K562 (cell line): Measurements from ENCODE around the gene NF1. TPM values are rescaled to one million over a fixed set of nuclear protein-coding genes. Genes with fewer than 3 reads are reported as not detected.

Experiments
- ATAC-seq: fragments of 200-7000 bp; cut with Tn5 transposase; 3 replicates; pipeline ENCODE4 v1.9.1; 2020; ENCODE audit warnings: moderate library complexity
- BruUV-seq: library from RNA; stranded (reverse); fragments of 400-500 nt; replicated peaks from 2 replicates; lab custom pipeline; 2021; lab: Mats Ljungman, UMichigan
- CTCF ChIA-PET: fragments of 300-600 bp; formaldehyde crosslinking; extraction: SDS; loops from one replicate; lab custom pipeline; 2021; ENCODE audit warnings: low intra/inter-chr PET ratio; lab: Yijun Ruan, JAX
- POLR2A ChIA-PET: fragments of 300-600, 350-650 bp; sonication (Branson Sonifier 250); formaldehyde crosslinking; extraction: SDS; loops from one replicate; lab custom pipeline; 2021; ENCODE audit warnings: antibody characterized with exemption, inconsistent platforms; lab: Yijun Ruan, JAX
- DNase-seq, 4 experiments: peaks; one replicate each; pipeline versions ENCODE4 v3.0.0 to v3.0.0-alpha.2; 2011 to 2018; ENCODE audit warnings: low spot score in 3 of 4, mixed read lengths in 3 of 4; ENCODE audit errors: extremely low read depth in 1 of 4
- FAIRE-seq: peaks from 2 replicates; lab custom pipeline; 2011; peaks lifted over from hg19 to GRCh38; lab: Jason Lieb, UNC
- H2AFZ ChIP-seq: 2 replicates; pipeline ENCODE4 v1.6.0; 2011; ENCODE audit warnings: low read depth, low read length, control low read depth, inconsistent platforms
- H3K27ac ChIP-seq: fragments of 200-600 bp; 3 replicates; pipeline ENCODE4 v1.8.0; 2011; ENCODE audit warnings: low read depth, mild to moderate bottlenecking, control low read depth, inconsistent platforms, low read length, moderate library complexity, mixed read lengths; ENCODE audit errors: extremely low read depth
- H3K27me3 ChIP-seq, 2 experiments: fragments of 300-600 bp in 1 of 2; 2 replicates in 1 of 2; 3 replicates in 1 of 2; pipeline versions ENCODE4 v1.6.0 to v1.8.0; 2011; ENCODE audit warnings: inconsistent platforms in 2 of 2, low read length in 2 of 2, mild to moderate bottlenecking in 1 of 2, mixed read lengths in 1 of 2, moderate library complexity in 1 of 2; ENCODE audit not compliant: control insufficient read depth in 2 of 2, insufficient read depth in 2 of 2
- H3K36me3 ChIP-seq: fragments of 300-600 bp; 3 replicates; pipeline ENCODE4 v1.8.0; 2011; ENCODE audit warnings: mild to moderate bottlenecking, low read length, inconsistent platforms; ENCODE audit not compliant: control insufficient read depth, insufficient read depth
- H3K4me1 ChIP-seq, 2 experiments: fragments of 200-600 bp in 1 of 2; replicated peaks in 1 of 2; 2 replicates in 1 of 2; 3 replicates in 1 of 2; pipeline versions ENCODE4 v1.5.1 to v1.8.0; 2011; ENCODE audit warnings: inconsistent platforms in 2 of 2, low read length in 2 of 2, mild to moderate bottlenecking in 1 of 2, mixed read lengths in 1 of 2, moderate library complexity in 1 of 2; ENCODE audit not compliant: control insufficient read depth in 2 of 2, insufficient read depth in 2 of 2
- H3K4me2 ChIP-seq: 2 replicates; pipeline ENCODE4 v1.6.1; 2011; ENCODE audit warnings: low read length, control low read depth, inconsistent platforms, mixed read lengths; ENCODE audit not compliant: insufficient read depth
- H3K4me3 ChIP-seq: fragments of 200-600 bp; sonication (generic), shearing (Covaris generic); 2 replicates; pipeline ENCODE4 v1.5.1; 2016; ENCODE audit warnings: control low read depth, inconsistent platforms
- H3K79me2 ChIP-seq: fragments of 200-600 bp; 3 replicates; pipeline ENCODE4 v1.8.0; 2011; ENCODE audit warnings: low read length, inconsistent platforms; ENCODE audit not compliant: control insufficient read depth, insufficient read depth
- H3K9ac ChIP-seq, 2 experiments: 2 replicates each; pipeline versions ENCODE4 v1.6.0 to v1.6.1; 2011; ENCODE audit warnings: low read depth in 2 of 2, low read length in 2 of 2, control low read depth in 1 of 2, inconsistent platforms in 1 of 2, mild to moderate bottlenecking in 1 of 2, mixed read lengths in 1 of 2; ENCODE audit not compliant: insufficient read depth in 1 of 2
- H3K9me1 ChIP-seq: one replicate; pipeline ENCODE4 v1.6.0; 2011; ENCODE audit warnings: inconsistent platforms, mild to moderate bottlenecking, low read length, moderate library complexity; ENCODE audit not compliant: control insufficient read depth, insufficient read depth
- H3K9me3 ChIP-seq: replicated peaks from 2 replicates; pipeline ENCODE4 v1.5.1; 2011; ENCODE audit warnings: low read depth, low read length, inconsistent platforms; ENCODE audit not compliant: control insufficient read depth, insufficient read depth
- H4K20me1 ChIP-seq: replicated peaks from 2 replicates; pipeline ENCODE4 v1.6.1; 2011; ENCODE audit warnings: low read length, inconsistent platforms, mixed read lengths; ENCODE audit not compliant: control insufficient read depth, insufficient read depth
- ASH1L ChIP-seq: fragments of 450-650 bp; IDR thresholded peaks from 2 replicates; pipeline ENCODE4 v1.6.1; 2018; ENCODE audit warnings: borderline replicate concordance, mild to moderate bottlenecking, low read depth; ENCODE audit not compliant: partially characterized antibody
- ATF3 ChIP-seq, 2 experiments: fragments of 450-650 bp in 1 of 2; sonication (generic) in 1 of 2; formaldehyde crosslinking in 1 of 2; IDR thresholded peaks in 1 of 2; conservative IDR thresholded peaks in 1 of 2; 2 replicates each; pipeline versions ENCODE4 v1.6.1 to v1.8.1; 2016 to 2023; ENCODE audit warnings: mild to moderate bottlenecking in 2 of 2, moderate library complexity in 2 of 2, inconsistent platforms in 1 of 2, missing genetic modification reagents in 1 of 2
- BCOR ChIP-seq: fragments of 450-650 bp; IDR thresholded peaks from 2 replicates; pipeline ENCODE4 v1.6.1; 2016
- ESRRA ChIP-seq: fragments of 450-650 bp; IDR thresholded peaks from 2 replicates; pipeline ENCODE4 v1.6.1; 2014; ENCODE audit warnings: low read depth, mild to moderate bottlenecking, moderate library complexity, borderline replicate concordance
- FIP1L1 ChIP-seq: fragments of 200-400 bp; formaldehyde crosslinking; IDR thresholded peaks from 2 replicates; pipeline ENCODE4 v1.6.1; 2018; ENCODE audit warnings: mild to moderate bottlenecking, low read depth, low read length; ENCODE audit not compliant: poor library complexity, severe bottlenecking
- HMGXB4 ChIP-seq: sonication (generic); formaldehyde crosslinking; IDR thresholded peaks from 2 replicates; pipeline ENCODE4 v1.8.1; 2023; ENCODE audit warnings: mild to moderate bottlenecking, missing genetic modification reagents
- MTA1 ChIP-seq: fragments of 450-650 bp; IDR thresholded peaks from 2 replicates; pipeline ENCODE4 v1.6.1; 2017; ENCODE audit warnings: borderline replicate concordance
- NUFIP1 ChIP-seq: fragments of 450-650 bp; IDR thresholded peaks from 2 replicates; pipeline ENCODE4 v1.6.1; 2018; ENCODE audit not compliant: partially characterized antibody
- PCBP2 ChIP-seq: fragments of 200-400 bp; formaldehyde crosslinking; IDR thresholded peaks from 2 replicates; pipeline ENCODE4 v1.6.1; 2018; ENCODE audit warnings: low read length, low read depth, mild to moderate bottlenecking, moderate library complexity; ENCODE audit not compliant: poor library complexity, severe bottlenecking
- THRA ChIP-seq: fragments of 450-650 bp; IDR thresholded peaks from 2 replicates; pipeline ENCODE4 v1.6.1; 2017; ENCODE audit warnings: mild to moderate bottlenecking, moderate library complexity
- USF2 ChIP-seq: sonication (generic); formaldehyde crosslinking; IDR thresholded peaks from 2 replicates; pipeline ENCODE4 v1.5.0; 2020; ENCODE audit warnings: missing genetic modification reagents
- ZBTB26 ChIP-seq: fragments of 450-650 bp; formaldehyde crosslinking; IDR thresholded peaks from 2 replicates; pipeline ENCODE4 v1.4.0; 2022; ENCODE audit warnings: missing genetic modification characterization
- ZNF143 ChIP-seq: sonication (generic); formaldehyde crosslinking; IDR thresholded peaks from 2 replicates; pipeline ENCODE4 v1.9.0; 2022; ENCODE audit warnings: mild to moderate bottlenecking, missing genetic modification reagents
- ZNF232 ChIP-seq: sonication (generic); formaldehyde crosslinking; IDR thresholded peaks from 2 replicates; pipeline ENCODE4 v1.8.0; 2022; ENCODE audit warnings: mild to moderate bottlenecking, missing genetic modification reagents
- ZNF282 ChIP-seq: sonication (generic); formaldehyde crosslinking; IDR thresholded peaks from 2 replicates; pipeline ENCODE4 v1.8.1; 2023; ENCODE audit warnings: missing genetic modification reagents
- ZNF324 ChIP-seq: fragments of 250-450 bp; sonication (Bioruptor Pico); IDR thresholded peaks from 2 replicates; pipeline ENCODE4 v1.4.0; 2020; ENCODE audit warnings: mild to moderate bottlenecking
- ZNF444 ChIP-seq: fragments of 250-450 bp; sonication (Bioruptor Pico); IDR thresholded peaks from 2 replicates; pipeline ENCODE4 v1.4.0; 2020; ENCODE audit warnings: mild to moderate bottlenecking, moderate library complexity
- ZNF586 ChIP-seq: fragments of 450-650 bp; formaldehyde crosslinking; conservative IDR thresholded peaks from 2 replicates; pipeline ENCODE4 v1.4.0; 2020; ENCODE audit warnings: mild to moderate bottlenecking, moderate library complexity
- WGBS: fragments of 100-300 bp; shearing (Covaris generic); methylation state at CpG from one replicate; pipeline ENCODE4 v1.1.6; 2016; ENCODE audit warnings: low coverage, mixed read lengths; ENCODE audit not compliant: insufficient coverage; ENCODE audit errors: missing lambda C conversion rate; 5-methylcytosine and 5-hydroxymethylcytosine counted together
- in situ Hi-C: fragments of 300-500 bp; cut with MboI; formaldehyde crosslinking; loops from 4 replicates; pipeline ENCODE4 v1.15.0; 2018; ENCODE audit warnings: inconsistent platforms, mixed read lengths
- intact Hi-C: fragments of 100-400 bp; cut with micrococcal nuclease; formaldehyde crosslinking; loops from 2 replicates; pipeline ENCODE4 v1.14.2; 2022
- polyA plus RNA-seq, 8 experiments: library from polyadenylated mRNA; depleted of rRNA in 4 of 8; stranded (reverse) in 5 of 8; unstranded in 3 of 8; fragments of >200 nt; fragmentation: Nextera tagmentation in 2 of 8; fragmentation: Illumina TruSeq in 1 of 8; extraction: Ambion mirVana in 2 of 8; extraction: Trizol in 1 of 8; gene quantifications; 2 replicates each; pipeline versions ENCODE4 v1.2.1 to v1.2.3, GENCODE V29; 2011 to 2014; ENCODE audit warnings: inconsistent platforms in 1 of 8, missing spikeins in 1 of 8
- total RNA-seq, 7 experiments: library from RNA; depleted of rRNA in 6 of 7; stranded (reverse); fragments of >200 nt in 6 of 7; fragmentation: Illumina TruSeq in 2 of 7; extraction: Trizol in 2 of 7; gene quantifications; 2 replicates each; pipeline versions ENCODE4 v1.2.1 to v1.2.3, GENCODE V29; 2011 to 2021; ENCODE audit warnings: low replicate concordance in 1 of 7

NF1 gene
- total and polyA plus RNA-seq, 9 of the 15 experiments (the other 6 are each of a cell fraction or from before 2014, with no cell fraction given) = 3.4 to 41.9 (median 24.3) TPM

GRCh38 chr17:31235110-31235509 lies 140.3 kb downstream of the NF1 start:
- in situ Hi-C loops (no loop called here), intact Hi-C loops (no loop called here)
- ATAC-seq = no peak
- no peaks in the 10 kb centered on the region for H3K9me3 ChIP-seq
- no peaks in the 10 kb centered on the region for H3K27me3 ChIP-seq
- no peak overlapping the region for H3K4me3 ChIP-seq
- CTCF ChIA-PET = no interaction called here
- H3K36me3 ChIP-seq = peaks cover 62% of the 10 kb centered on the region
- BruUV-seq = no TSS peak
- H3K27ac ChIP-seq = no peak overlapping the region
- H4K20me1 ChIP-seq = no peaks in the 10 kb centered on the region
- 82% methylated on average over 4 of the region's 4 CpGs for WGBS
- H2AFZ ChIP-seq = no peak overlapping the region
- H3K4me2 ChIP-seq = no peak overlapping the region
- no peaks in the 10 kb centered on the region for H3K4me1 ChIP-seq
- no peak overlapping the region for H3K9ac ChIP-seq
- no peak for FAIRE-seq
- POLR2A ChIA-PET = interaction anchor here (1.1 kb wide), 1 partner anchor 15 kb away, joined by 3 read pairs; no protein-coding TSS in a partner anchor
- H3K79me2 ChIP-seq = no peaks in the 10 kb centered on the region
- no peak for DNase-seq
- H3K9me1 ChIP-seq = no peaks in the 10 kb centered on the region
- TF ChIP-seq ZNF282 (no peak), ZNF586 (no peak), HMGXB4 (CRISPR knock-in tag) (no peak), ATF3 (IDR thresholded peaks at IDR 0.05) (no peak), ATF3 (CRISPR knock-in tag; conservative IDR thresholded peaks at IDR 0.05) (no peak), USF2 (CRISPR knock-in tag) (no peak), ZNF143 (CRISPR knock-in tag) (no peak), ZBTB26 (no peak), MTA1 (no peak), ASH1L (no peak), FIP1L1 (no peak), ZNF232 (no peak), THRA (no peak), ZNF444 (CRISPR knock-in tag) (no peak), NUFIP1 (no peak), PCBP2 (no peak), ZNF324 (CRISPR knock-in tag) (no peak), ESRRA (no peak), BCOR (no peak)
